DLD1 (cell line): ENCODE results near the gene ANKRD22.

Source experiments
- in situ Hi-C: cut with HindIII; loops from 2 replicates; pipeline ENCODE4 v1.10.0; 2017; ENCODE audit warnings: low sequenced_read_pairs

Gene ANKRD22

GRCh38 chr10:88840104-88840503 lies 11.5 kb downstream of the ANKRD22 start:
- in situ Hi-C loops, result loop anchor here (25.0 kb wide), 1 partner anchor 372 kb away; the partner anchor contains the start of gene CH25H

GRCh38 chr10:88838766-88839350 lies 12.8 kb downstream of the ANKRD22 start:
- in situ Hi-C loops, result loop anchor here (25.0 kb wide), 1 partner anchor 373 kb away; the partner anchor contains the start of gene CH25H

GRCh38 chr10:88837632-88838031 lies 14.0 kb downstream of the ANKRD22 start:
- in situ Hi-C loops, result loop anchor here (25.0 kb wide), 1 partner anchor 375 kb away; the partner anchor contains the start of gene CH25H

GRCh38 chr10:88835910-88836221 lies 15.8 kb downstream of the ANKRD22 start:
- in situ Hi-C loops, result loop anchor here (25.0 kb wide), 1 partner anchor 376 kb away; the partner anchor contains the start of gene CH25H

GRCh38 chr10:88835096-88835909 lies 16.3 kb downstream of the ANKRD22 start:
- in situ Hi-C loops, result loop anchor here (25.0 kb wide), 1 partner anchor 377 kb away; the partner anchor contains the start of gene CH25H

GRCh38 chr10:88833723-88834122 lies 17.9 kb downstream of the ANKRD22 start:
- in situ Hi-C loops, result loop anchor here (25.0 kb wide), 1 partner anchor 379 kb away; the partner anchor contains the start of gene CH25H

- in situ Hi-C loops, result loop anchor here (25.0 kb wide), 1 partner anchor 379 kb away; the partner anchor contains the start of gene CH25H
Measured at GRCh38 chr10:88833156-88833555, 18.5 kb downstream of the ANKRD22 start.

GRCh38 chr10:88832376-88832775 lies 19.3 kb downstream of the ANKRD22 start:
- in situ Hi-C loops, result loop anchor here (25.0 kb wide), 1 partner anchor 380 kb away; the partner anchor contains the start of gene CH25H

GRCh38 chr10:88831709-88832108 lies 19.9 kb downstream of the ANKRD22 start:
- in situ Hi-C loops, result loop anchor here (25.0 kb wide), 1 partner anchor 381 kb away; the partner anchor contains the start of gene CH25H

GRCh38 chr10:88830643-88831268 lies 20.9 kb downstream of the ANKRD22 start:
- in situ Hi-C loops, result loop anchor here (25.0 kb wide), 1 partner anchor 382 kb away; the partner anchor contains the start of gene CH25H

- in situ Hi-C loops, result loop anchor here (25.0 kb wide), 1 partner anchor 384 kb away; the partner anchor contains the start of gene CH25H
Measured at GRCh38 chr10:88828310-88828709, 23.3 kb downstream of the ANKRD22 start.

- in situ Hi-C loops, result loop anchor here (25.0 kb wide), 1 partner anchor 385 kb away; the partner anchor contains the start of gene CH25H
Measured at GRCh38 chr10:88827671-88828070, 24.0 kb downstream of the ANKRD22 start.

- in situ Hi-C loops, result loop anchor here (25.0 kb wide), 1 partner anchor 386 kb away; the partner anchor contains the start of gene CH25H
Measured at GRCh38 chr10:88826388-88826787, 25.3 kb downstream of the ANKRD22 start.

- in situ Hi-C loops, result no loop called here
Measured at GRCh38 chr10:88820748-88821401, 30.8 kb downstream of the ANKRD22 start.

GRCh38 chr10:88819290-88819689 lies 32.4 kb downstream of the ANKRD22 start:
- in situ Hi-C loops, result no loop called here

- in situ Hi-C loops, result no loop called here
Measured at GRCh38 chr10:88813200-88813599, 38.4 kb downstream of the ANKRD22 start.

- in situ Hi-C loops, result no loop called here
Measured at GRCh38 chr10:88810196-88810961, 41.3 kb downstream of the ANKRD22 start.

GRCh38 chr10:88809621-88810020 lies 42.0 kb downstream of the ANKRD22 start:
- in situ Hi-C loops, result loop anchor here (10.0 kb wide), 1 partner anchor 245 kb away; no protein-coding TSS in a partner anchor

GRCh38 chr10:88805924-88806323 lies 45.7 kb downstream of the ANKRD22 start:
- in situ Hi-C loops, result loop anchor here (10.0 kb wide), 1 partner anchor 241 kb away; no protein-coding TSS in a partner anchor
